H1 (cell line): ENCODE measurements around the gene WNK2. TPM values are rescaled to one million over a fixed set of nuclear protein-coding genes. Genes with fewer than 3 reads are reported as not detected.

Experiments
- polyA plus RNA-seq, 7 experiments: library from polyadenylated mRNA; depleted of rRNA in 3 of 7; stranded (reverse) in 5 of 7; unstranded in 2 of 7; fragments of >200 nt in 5 of 7; fragments of 200-250 nt in 2 of 7; gene quantifications; 1 replicate in 5 of 7; 2 replicates in 1 of 7; 4 replicates in 1 of 7; pipeline versions ENCODE4 v1.2.1 to v1.2.3, GENCODE V29; 2011 to 2013; ENCODE audit warnings: missing spikeins in 2 of 7, mixed read lengths in 2 of 7
- total RNA-seq: library from RNA; stranded (reverse); fragmentation: NEBNext Ultra II Directional; extraction: Animal tissue kit (Norgen Biotek cat#: 25700); gene quantifications from 2 replicates; pipeline ENCODE4 v1.2.1, GENCODE V29; 2021
- TF ChIP-seq, protein P1 (sequence below), 3 experiments: IDR thresholded peaks; 1 replicate in 2 of 3; 2 replicates in 1 of 3; pipeline versions ENCODE4 v1.5.1 to v1.6.1; 2011; ENCODE audit warnings: low read length in 3 of 3, mild to moderate bottlenecking in 3 of 3, inconsistent platforms in 2 of 3, low read depth in 1 of 3, moderate library complexity in 1 of 3; ENCODE audit not compliant: insufficient read depth in 1 of 3; ENCODE audit errors: control extremely low read depth in 1 of 3

The WNK2 gene
- total and polyA plus RNA-seq, 2 of the 8 experiments (the other 6 are each of a cell fraction or from before 2014, with no cell fraction given): 12.0 to 87.2 TPM

- TF ChIP-seq, protein P1, sequence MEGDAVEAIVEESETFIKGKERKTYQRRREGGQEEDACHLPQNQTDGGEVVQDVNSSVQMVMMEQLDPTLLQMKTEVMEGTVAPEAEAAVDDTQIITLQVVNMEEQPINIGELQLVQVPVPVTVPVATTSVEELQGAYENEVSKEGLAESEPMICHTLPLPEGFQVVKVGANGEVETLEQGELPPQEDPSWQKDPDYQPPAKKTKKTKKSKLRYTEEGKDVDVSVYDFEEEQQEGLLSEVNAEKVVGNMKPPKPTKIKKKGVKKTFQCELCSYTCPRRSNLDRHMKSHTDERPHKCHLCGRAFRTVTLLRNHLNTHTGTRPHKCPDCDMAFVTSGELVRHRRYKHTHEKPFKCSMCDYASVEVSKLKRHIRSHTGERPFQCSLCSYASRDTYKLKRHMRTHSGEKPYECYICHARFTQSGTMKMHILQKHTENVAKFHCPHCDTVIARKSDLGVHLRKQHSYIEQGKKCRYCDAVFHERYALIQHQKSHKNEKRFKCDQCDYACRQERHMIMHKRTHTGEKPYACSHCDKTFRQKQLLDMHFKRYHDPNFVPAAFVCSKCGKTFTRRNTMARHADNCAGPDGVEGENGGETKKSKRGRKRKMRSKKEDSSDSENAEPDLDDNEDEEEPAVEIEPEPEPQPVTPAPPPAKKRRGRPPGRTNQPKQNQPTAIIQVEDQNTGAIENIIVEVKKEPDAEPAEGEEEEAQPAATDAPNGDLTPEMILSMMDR (IDR thresholded peaks at IDR 0.05; ENCODE audit: control extremely low read depth in 1 of 3, insufficient read depth in 1 of 3, low read depth in 1 of 3, low read length in 3 of 3): no peak
These were observed 131.2 kb downstream of the WNK2 start (continued) for GRCh38 chr9:93315118-93315517.
